Measurements from ENCODE around the gene BPHL.

- TF ChIP-seq TCF3 (IDR thresholded peaks at IDR 0.05; ENCODE audit: borderline replicate concordance, insufficient read depth, low read depth, low read length) (no peak), SMC3 (IDR thresholded peaks at IDR 0.05; ENCODE audit: borderline replicate concordance, low read length) (no peak), TCF7 (IDR thresholded peaks at IDR 0.05; ENCODE audit: borderline replicate concordance) (no peak), ZBED1 (IDR thresholded peaks at IDR 0.05; ENCODE audit: borderline replicate concordance) (no peak), ESRRA (IDR thresholded peaks at IDR 0.05; ENCODE audit: low read length) (no peak), NRF1 (conservative IDR thresholded peaks at IDR 0.05; ENCODE audit: low read depth, low read length) (no peak), STAT1 (conservative IDR thresholded peaks at IDR 0.05) (no peak), ZNF24 (IDR thresholded peaks at IDR 0.05) (no peak), YY1 (IDR thresholded peaks at IDR 0.05; ENCODE audit: low read depth, low read length) (no peak), BACH1 (IDR thresholded peaks at IDR 0.05; ENCODE audit: borderline replicate concordance) (no peak)
- TF ChIP-seq, protein P1, sequence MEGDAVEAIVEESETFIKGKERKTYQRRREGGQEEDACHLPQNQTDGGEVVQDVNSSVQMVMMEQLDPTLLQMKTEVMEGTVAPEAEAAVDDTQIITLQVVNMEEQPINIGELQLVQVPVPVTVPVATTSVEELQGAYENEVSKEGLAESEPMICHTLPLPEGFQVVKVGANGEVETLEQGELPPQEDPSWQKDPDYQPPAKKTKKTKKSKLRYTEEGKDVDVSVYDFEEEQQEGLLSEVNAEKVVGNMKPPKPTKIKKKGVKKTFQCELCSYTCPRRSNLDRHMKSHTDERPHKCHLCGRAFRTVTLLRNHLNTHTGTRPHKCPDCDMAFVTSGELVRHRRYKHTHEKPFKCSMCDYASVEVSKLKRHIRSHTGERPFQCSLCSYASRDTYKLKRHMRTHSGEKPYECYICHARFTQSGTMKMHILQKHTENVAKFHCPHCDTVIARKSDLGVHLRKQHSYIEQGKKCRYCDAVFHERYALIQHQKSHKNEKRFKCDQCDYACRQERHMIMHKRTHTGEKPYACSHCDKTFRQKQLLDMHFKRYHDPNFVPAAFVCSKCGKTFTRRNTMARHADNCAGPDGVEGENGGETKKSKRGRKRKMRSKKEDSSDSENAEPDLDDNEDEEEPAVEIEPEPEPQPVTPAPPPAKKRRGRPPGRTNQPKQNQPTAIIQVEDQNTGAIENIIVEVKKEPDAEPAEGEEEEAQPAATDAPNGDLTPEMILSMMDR (IDR thresholded peaks at IDR 0.05 in 2 of 3, conservative IDR thresholded peaks at IDR 0.05 in 1 of 3; ENCODE audit: control insufficient read depth in 2 of 3, extremely low read depth in 1 of 3, insufficient read depth in 1 of 3, low read depth in 3 of 3, low read length in 3 of 3), result peak in 1 of 3 experiments; percentile 9; a peak in 2 of 6 replicates
Measured at GRCh38 chr6:3147914-3148757, 29.6 kb downstream of the BPHL start.
